GM23338 (cell line): ENCODE results near the gene DEXI.

Experiments used
- EZH2 ChIP-seq: fragments of 200-600 bp; sonication (generic); IDR thresholded peaks from one replicate; pipeline ENCODE4 v1.8.0; 2017; ENCODE audit warnings: antibody characterized with exemption, mild to moderate bottlenecking, low read depth; ENCODE audit not compliant: unreplicated experiment
- ZNF331 ChIP-seq: fragments of 250-450 bp; sonication (Bioruptor Pico); IDR thresholded peaks from 2 replicates; pipeline ENCODE4 v1.5.0; 2020; ENCODE audit warnings: low read depth, mild to moderate bottlenecking, moderate library complexity
- TF ChIP-seq, protein P1 (sequence below), 2 experiments: fragments of 200-600 bp in 1 of 2; sonication (generic) in 1 of 2; conservative IDR thresholded peaks; 2 replicates each; pipeline versions ENCODE4 v1.5.1 to v1.6.1; 2016 to 2017; ENCODE audit warnings: antibody characterized with exemption in 2 of 2, low read depth in 2 of 2, mild to moderate bottlenecking in 2 of 2, moderate library complexity in 1 of 2

DNA sequence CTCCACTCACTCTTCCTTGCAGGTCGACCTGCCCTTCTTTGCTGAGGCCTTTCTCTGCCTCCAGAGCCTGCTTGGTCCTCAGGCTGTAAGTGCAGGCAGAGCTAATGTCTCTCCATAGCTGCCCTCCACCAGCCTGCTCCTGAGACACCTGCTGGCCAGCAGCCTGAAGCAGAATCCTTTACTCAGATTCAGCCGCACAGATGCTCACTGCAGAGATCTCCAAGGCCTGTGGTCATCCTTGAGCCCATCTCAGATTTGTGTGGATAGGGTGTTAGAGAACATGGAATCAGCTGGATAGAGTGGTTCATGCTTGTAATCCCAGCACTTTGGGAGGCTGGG lies 11.5 kb downstream of the DEXI start:
- TF ChIP-seq, protein P1, sequence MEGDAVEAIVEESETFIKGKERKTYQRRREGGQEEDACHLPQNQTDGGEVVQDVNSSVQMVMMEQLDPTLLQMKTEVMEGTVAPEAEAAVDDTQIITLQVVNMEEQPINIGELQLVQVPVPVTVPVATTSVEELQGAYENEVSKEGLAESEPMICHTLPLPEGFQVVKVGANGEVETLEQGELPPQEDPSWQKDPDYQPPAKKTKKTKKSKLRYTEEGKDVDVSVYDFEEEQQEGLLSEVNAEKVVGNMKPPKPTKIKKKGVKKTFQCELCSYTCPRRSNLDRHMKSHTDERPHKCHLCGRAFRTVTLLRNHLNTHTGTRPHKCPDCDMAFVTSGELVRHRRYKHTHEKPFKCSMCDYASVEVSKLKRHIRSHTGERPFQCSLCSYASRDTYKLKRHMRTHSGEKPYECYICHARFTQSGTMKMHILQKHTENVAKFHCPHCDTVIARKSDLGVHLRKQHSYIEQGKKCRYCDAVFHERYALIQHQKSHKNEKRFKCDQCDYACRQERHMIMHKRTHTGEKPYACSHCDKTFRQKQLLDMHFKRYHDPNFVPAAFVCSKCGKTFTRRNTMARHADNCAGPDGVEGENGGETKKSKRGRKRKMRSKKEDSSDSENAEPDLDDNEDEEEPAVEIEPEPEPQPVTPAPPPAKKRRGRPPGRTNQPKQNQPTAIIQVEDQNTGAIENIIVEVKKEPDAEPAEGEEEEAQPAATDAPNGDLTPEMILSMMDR (conservative IDR thresholded peaks at IDR 0.05; ENCODE audit: low read depth in 2 of 2): peak; percentile 18 to 33; a peak in 3 of 4 replicates
- TF ChIP-seq ZNF331 (no peak), EZH2 (no peak)
